GM18868 (cell line): ENCODE results near the gene TAOK1.
"Not testable (repeated sequence)": the region's sequence is repeated elsewhere in the genome, so short reads cannot be mapped to it uniquely, and the experiment has no call there.

Source experiments
- ATAC-seq: cut with Tn5 transposase; IDR thresholded peaks from one replicate; pipeline ENCODE4 v1.9.1; 2021; ENCODE audit warnings: mild to moderate bottlenecking, moderate library complexity; ENCODE audit not compliant: unreplicated experiment

Gene TAOK1

DNA sequence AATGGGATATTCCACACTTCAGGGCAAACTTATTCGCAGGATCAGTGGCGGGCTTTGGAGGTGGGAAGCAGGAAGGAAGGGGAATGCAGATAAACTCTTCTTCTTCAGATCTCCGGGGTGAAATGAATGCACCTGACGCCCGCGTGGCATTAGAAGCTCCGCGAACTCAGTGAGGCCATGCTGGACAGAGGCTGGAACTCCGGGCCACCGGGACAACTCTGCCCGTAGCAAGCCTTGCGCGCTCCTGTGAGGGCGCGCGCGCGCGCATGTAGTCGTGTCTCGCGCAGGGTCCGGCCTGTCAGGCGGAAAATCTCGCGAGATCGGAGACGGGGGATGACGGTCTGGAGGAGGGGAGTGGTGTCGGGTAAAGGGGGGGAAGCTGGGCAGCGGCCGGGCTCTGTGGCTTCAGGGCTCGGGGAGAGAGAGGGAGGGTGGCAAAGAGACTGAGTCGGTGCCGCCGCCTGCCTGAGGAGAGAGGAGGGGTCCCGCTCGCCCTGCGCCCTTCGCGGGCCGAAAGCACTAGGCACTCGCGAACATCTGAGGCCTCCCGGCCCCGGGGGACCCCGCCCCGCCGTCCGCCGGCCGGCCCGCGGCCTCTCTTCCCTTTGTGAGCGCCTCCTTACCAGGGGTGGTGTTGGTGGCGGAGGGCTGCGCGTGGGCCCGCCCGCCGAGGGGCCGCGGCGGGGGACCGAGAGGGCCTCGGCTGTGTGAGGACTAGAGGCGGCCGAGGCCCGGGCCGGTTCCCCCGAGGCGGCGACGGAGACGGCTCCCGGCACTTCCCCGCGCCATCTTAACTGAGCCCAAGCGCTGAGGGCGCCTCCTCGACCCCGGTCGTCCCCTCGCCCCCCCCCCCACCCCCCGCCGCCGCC lies at the start of gene TAOK1:
TAOK1 (plus strand) TSS at position 382 of the 869 bp plus-strand sequence. CDS start 61,186 bp downstream, outside the sequence.
- ATAC-seq, result peak; percentile 74

DNA sequence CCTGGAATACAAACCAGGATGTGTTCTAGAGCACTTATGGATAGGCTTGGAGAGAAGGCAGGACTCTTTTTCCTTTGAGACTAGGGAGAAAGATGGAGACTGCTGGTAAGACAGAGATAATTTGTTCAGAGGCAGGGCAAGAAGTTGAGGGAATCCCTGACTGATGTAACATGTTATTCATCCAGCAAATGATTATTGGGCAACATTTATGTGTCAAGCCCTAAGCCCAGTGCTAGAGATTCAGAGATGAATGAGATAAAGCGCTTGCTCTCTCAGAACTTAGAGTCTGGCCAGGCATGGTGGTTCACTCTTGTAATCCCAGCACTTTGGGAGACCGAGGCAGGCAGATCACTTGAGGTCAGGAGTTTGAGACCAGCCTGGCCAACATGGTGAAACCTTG lies 48.4 kb upstream of the TAOK1 start:
- no peak for ATAC-seq

DNA sequence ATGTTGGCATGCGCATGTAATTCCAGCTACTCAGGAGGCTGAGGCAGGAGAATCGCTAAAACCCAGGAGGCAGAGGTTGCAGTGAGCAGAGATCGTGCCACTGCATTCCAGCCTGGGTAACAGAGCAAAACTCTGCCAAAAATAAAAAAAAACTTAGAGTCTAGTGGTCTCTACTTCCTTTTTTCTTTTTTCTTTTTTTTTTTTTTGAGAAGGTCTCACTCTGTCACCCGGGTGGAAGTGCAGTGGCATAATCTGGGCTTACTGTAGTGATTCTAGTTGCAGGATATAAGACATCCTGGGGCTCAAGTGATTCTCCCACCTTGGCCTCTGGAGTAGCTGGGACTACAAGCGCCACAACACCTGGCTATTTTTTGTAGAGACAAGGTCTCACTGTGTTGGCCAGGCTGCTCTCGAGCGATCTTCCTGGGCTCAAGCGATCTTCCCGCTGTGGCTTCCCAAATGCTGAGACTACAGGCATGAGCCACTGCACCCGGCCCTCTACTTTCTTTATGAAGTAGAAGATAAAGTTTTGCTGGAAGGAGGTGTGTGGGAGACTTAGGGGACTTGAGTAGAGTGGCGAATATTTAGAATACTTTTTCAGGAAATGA lies 47.9 kb upstream of the TAOK1 start:
- ATAC-seq, result no peak

- no peak for ATAC-seq
These were observed 45.8 kb upstream of the TAOK1 start for GRCh38 chr17:29344201-29344856.

GRCh38 chr17:29345066-29345465 lies 45.1 kb upstream of the TAOK1 start:
- ATAC-seq, result no peak

GRCh38 chr17:29345470-29345869 lies 44.7 kb upstream of the TAOK1 start:
- ATAC-seq, result not testable (repeated sequence)

- ATAC-seq, result no peak
These were observed 43.7 kb upstream of the TAOK1 start for GRCh38 chr17:29346462-29346861.

- no peak for ATAC-seq
These were observed 42.1 kb upstream of the TAOK1 start for GRCh38 chr17:29347831-29348629.

DNA sequence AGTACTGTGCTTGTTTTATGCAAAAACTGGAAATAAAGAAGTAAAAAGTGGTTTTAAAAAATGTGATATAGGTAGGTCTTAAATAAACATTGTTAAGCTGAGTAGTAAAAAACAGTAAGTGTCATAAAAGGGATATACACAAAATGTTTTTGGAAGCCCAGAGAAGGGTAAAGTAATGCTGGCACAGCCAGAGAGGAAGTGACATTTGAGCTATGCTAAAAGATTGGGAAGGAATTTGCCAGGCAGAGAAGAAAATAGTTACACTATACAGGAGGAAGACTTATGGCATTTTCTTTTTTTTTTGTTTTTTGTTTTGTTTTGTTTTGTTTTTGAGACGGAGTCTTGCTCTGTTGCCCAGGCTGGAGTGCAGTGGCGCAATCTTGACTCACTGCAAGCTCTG lies 40.8 kb upstream of the TAOK1 start:
- no peak for ATAC-seq

GRCh38 chr17:29352146-29352545 lies 38.0 kb upstream of the TAOK1 start:
- no peak for ATAC-seq

DNA sequence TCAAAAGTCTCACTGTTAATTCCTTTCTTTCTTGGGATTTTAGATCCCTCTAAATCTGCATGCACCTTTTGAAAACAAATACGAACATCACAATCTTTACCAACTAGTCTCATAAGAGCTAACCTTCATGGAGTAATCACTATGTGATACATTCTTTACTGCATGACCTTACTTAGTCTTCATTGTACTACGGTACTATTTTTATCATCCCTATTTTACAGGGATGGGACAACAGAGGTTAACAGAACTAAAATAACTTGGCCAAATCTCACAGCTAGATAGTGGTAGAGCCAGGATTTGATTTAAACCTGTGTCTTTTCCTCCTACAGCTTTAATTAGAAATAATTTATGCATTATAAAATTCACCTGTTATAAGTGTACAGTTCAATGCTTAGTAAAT lies 32.9 kb upstream of the TAOK1 start:
- ATAC-seq, result no peak

DNA sequence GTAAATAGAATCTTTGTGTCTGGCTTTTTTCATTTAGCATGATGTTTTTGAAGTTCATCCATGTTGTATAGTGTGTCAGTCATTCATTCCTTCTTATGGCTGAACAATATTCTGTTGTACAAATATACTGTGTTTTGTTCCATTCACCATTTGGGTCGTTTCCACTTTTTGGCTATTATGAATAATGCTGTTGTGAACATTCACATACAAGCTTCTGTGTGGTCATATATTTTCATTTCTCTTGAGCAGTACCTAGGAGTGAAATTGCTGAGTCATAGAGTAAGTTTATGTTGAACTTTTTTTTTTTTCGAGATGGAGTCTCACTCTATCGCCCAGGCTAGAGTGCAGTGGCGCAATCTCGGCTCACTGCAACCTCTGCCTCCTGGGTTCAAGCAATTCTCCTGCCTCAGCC lies 32.3 kb upstream of the TAOK1 start:
- ATAC-seq, result no peak

- no peak for ATAC-seq
These were observed 31.7 kb upstream of the TAOK1 start for GRCh38 chr17:29358416-29358815.

- ATAC-seq, result no peak
These were observed 30.4 kb upstream of the TAOK1 start for GRCh38 chr17:29359777-29360176.

- no peak for ATAC-seq
These were observed 26.4 kb upstream of the TAOK1 start for GRCh38 chr17:29363716-29364115.

GRCh38 chr17:29364691-29365090 lies 25.5 kb upstream of the TAOK1 start:
- no peak for ATAC-seq

GRCh38 chr17:29368161-29368560 lies 22.0 kb upstream of the TAOK1 start:
- ATAC-seq, result no peak

DNA sequence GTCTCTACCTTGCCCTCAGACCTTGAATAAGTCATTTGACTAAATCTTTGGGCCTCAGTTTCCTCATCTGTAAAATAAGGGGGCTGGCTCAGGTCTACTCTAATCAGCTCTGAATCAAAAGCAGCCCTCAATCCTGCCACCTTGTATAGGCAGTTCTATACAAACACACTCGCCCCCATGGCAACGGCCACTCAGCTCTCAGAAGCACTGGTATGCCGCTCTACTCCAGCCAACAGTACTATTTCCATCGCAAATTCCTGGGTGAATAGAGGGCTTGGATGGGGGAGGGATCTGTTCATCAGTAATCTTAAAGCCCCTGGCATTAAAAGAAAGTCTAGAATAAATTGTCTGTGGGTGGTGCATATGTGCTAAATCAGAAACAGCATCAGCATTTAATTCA lies 21.2 kb upstream of the TAOK1 start:
- ATAC-seq, result no peak

- peak; percentile 52 for ATAC-seq
These were observed 20.1 kb upstream of the TAOK1 start for GRCh38 chr17:29369831-29370735.

- ATAC-seq, result no peak
These were observed 13.4 kb upstream of the TAOK1 start for GRCh38 chr17:29376667-29377270.
